GM23338 (cell line): Measurements from ENCODE around the gene MAGI3. TPM values are rescaled to one million over a fixed set of nuclear protein-coding genes. Genes with fewer than 3 reads are reported as not detected.

Experiments
- ATAC-seq: fragments of 200-7000 bp; cut with Tn5 transposase; 3 replicates; pipeline ENCODE4 v1.9.1; 2020
- DNase-seq: peaks from one replicate; pipeline ENCODE4 v3.0.0-alpha.2; 2015; ENCODE audit warnings: low spot score
- H2AFZ ChIP-seq: fragments of 200-600 bp; sonication (generic); 2 replicates; pipeline ENCODE4 v1.8.0; 2016; ENCODE audit warnings: antibody characterized with exemption, mild to moderate bottlenecking, moderate library complexity
- H3F3A ChIP-seq: fragments of 200-600 bp; sonication (generic); replicated peaks from 2 replicates; pipeline ENCODE4 v1.8.0; 2017; ENCODE audit warnings: antibody characterized with exemption, mixed run types, low read depth
- H3K27ac ChIP-seq: fragments of 200-600 bp; sonication (generic); 2 replicates; pipeline ENCODE4 v1.6.1; 2016; ENCODE audit warnings: low read depth
- H3K27me3 ChIP-seq: fragments of 200-600 bp; sonication (generic); 2 replicates; pipeline ENCODE4 v1.8.0; 2016; ENCODE audit warnings: mild to moderate bottlenecking, mixed run types, moderate library complexity; ENCODE audit not compliant: insufficient read depth
- H3K36me3 ChIP-seq: fragments of 200-600 bp; sonication (generic); 2 replicates; pipeline ENCODE4 v1.8.0; 2016; ENCODE audit warnings: mild to moderate bottlenecking; ENCODE audit not compliant: insufficient read depth
- H3K4me1 ChIP-seq: fragments of 200-600 bp; sonication (generic); 2 replicates; pipeline ENCODE4 v1.8.0; 2016; ENCODE audit warnings: mild to moderate bottlenecking, moderate library complexity; ENCODE audit not compliant: insufficient read depth
- H3K4me2 ChIP-seq: fragments of 200-600 bp; sonication (generic); 2 replicates; pipeline ENCODE4 v1.7.1; 2017; ENCODE audit warnings: mixed run types
- H3K4me3 ChIP-seq: fragments of 200-600 bp; sonication (generic); 2 replicates; pipeline ENCODE4 v1.6.1; 2016; ENCODE audit warnings: mixed run types
- H3K79me2 ChIP-seq: fragments of 200-600 bp; sonication (generic); replicated peaks from 2 replicates; pipeline ENCODE4 v1.8.0; 2017; ENCODE audit warnings: mild to moderate bottlenecking; ENCODE audit not compliant: insufficient read depth
- H3K9me2 ChIP-seq: fragments of 200-600 bp; sonication (generic); 2 replicates; pipeline ENCODE4 v1.8.0; 2017; ENCODE audit not compliant: insufficient read depth
- H4K20me1 ChIP-seq: fragments of 200-600 bp; sonication (generic); replicated peaks from 2 replicates; pipeline ENCODE4 v1.8.0; 2017; ENCODE audit warnings: mild to moderate bottlenecking; ENCODE audit not compliant: insufficient read depth
- H3K27ac Mint-ChIP-seq: 2 replicates; pipeline ENCODE4 v1.8.0; 2020; ENCODE audit warnings: inconsistent platforms, mild to moderate bottlenecking, moderate library complexity, mixed read lengths
- H3K27me3 Mint-ChIP-seq: 3 replicates; pipeline ENCODE4 v1.8.0; 2022; ENCODE audit warnings: low read depth, mild to moderate bottlenecking, moderate library complexity, mixed read lengths, inconsistent platforms; ENCODE audit not compliant: insufficient read depth, poor library complexity
- H3K36me3 Mint-ChIP-seq: 3 replicates; pipeline ENCODE4 v1.8.0; 2021; ENCODE audit warnings: low read depth, mild to moderate bottlenecking, inconsistent platforms, moderate library complexity, mixed read lengths
- H3K4me1 Mint-ChIP-seq: 3 replicates; pipeline ENCODE4 v1.8.0; 2020; ENCODE audit warnings: mild to moderate bottlenecking, inconsistent platforms, mixed read lengths
- H3K4me3 Mint-ChIP-seq: 3 replicates; pipeline ENCODE4 v1.8.0; 2021; ENCODE audit warnings: moderate library complexity, mild to moderate bottlenecking, inconsistent platforms, mixed read lengths
- H3K9me3 Mint-ChIP-seq: 3 replicates; pipeline ENCODE4 v1.8.0; 2020; ENCODE audit warnings: moderate library complexity, mild to moderate bottlenecking, inconsistent platforms, mixed read lengths
- CREB1 ChIP-seq: fragments of 250-450 bp; sonication (Bioruptor Pico); IDR thresholded peaks from 2 replicates; pipeline ENCODE4 v1.5.0; 2020; ENCODE audit warnings: low read depth, mild to moderate bottlenecking, moderate library complexity
- CTCF ChIP-seq, 2 experiments: fragments of 200-600 bp in 1 of 2; sonication (generic) in 1 of 2; conservative IDR thresholded peaks; 2 replicates each; pipeline versions ENCODE4 v1.5.1 to v1.6.1; 2016 to 2017; ENCODE audit warnings: antibody characterized with exemption in 2 of 2, low read depth in 2 of 2, mild to moderate bottlenecking in 2 of 2, moderate library complexity in 1 of 2
- ETS1 ChIP-seq: IDR thresholded peaks from 2 replicates; pipeline ENCODE4 v1.6.1; 2016; ENCODE audit warnings: antibody characterized with exemption
- EZH2 ChIP-seq: fragments of 200-600 bp; sonication (generic); IDR thresholded peaks from one replicate; pipeline ENCODE4 v1.8.0; 2017; ENCODE audit warnings: antibody characterized with exemption, mild to moderate bottlenecking, low read depth; ENCODE audit not compliant: unreplicated experiment
- EZH2phosphoT487 ChIP-seq: fragments of 200-600 bp; sonication (generic); IDR thresholded peaks from one replicate; pipeline ENCODE4 v1.8.1; 2018; ENCODE audit warnings: antibody characterized with exemption; ENCODE audit not compliant: unreplicated experiment
- JUNB ChIP-seq: IDR thresholded peaks from one replicate; pipeline ENCODE4 v1.6.1; 2016; ENCODE audit warnings: antibody characterized with exemption; ENCODE audit not compliant: unreplicated experiment
- NANOG ChIP-seq: IDR thresholded peaks from 2 replicates; pipeline ENCODE4 v1.6.1; 2016; ENCODE audit warnings: antibody characterized with exemption, borderline replicate concordance
- POLR2AphosphoS5 ChIP-seq: IDR thresholded peaks from 2 replicates; pipeline ENCODE4 v1.6.1; 2016; ENCODE audit warnings: antibody characterized with exemption, low read depth
- REST ChIP-seq: IDR thresholded peaks from one replicate; pipeline ENCODE4 v1.6.1; 2018; ENCODE audit warnings: antibody characterized with exemption; ENCODE audit not compliant: unreplicated experiment
- STAT1 ChIP-seq: IDR thresholded peaks from one replicate; pipeline ENCODE4 v1.6.1; 2016; ENCODE audit warnings: antibody characterized with exemption; ENCODE audit not compliant: unreplicated experiment
- ZNF114 ChIP-seq: fragments of 250-450 bp; sonication (Bioruptor Pico); IDR thresholded peaks from 2 replicates; pipeline ENCODE4 v1.5.0; 2020; ENCODE audit warnings: mild to moderate bottlenecking, moderate library complexity
- ZNF331 ChIP-seq: fragments of 250-450 bp; sonication (Bioruptor Pico); IDR thresholded peaks from 2 replicates; pipeline ENCODE4 v1.5.0; 2020; ENCODE audit warnings: low read depth, mild to moderate bottlenecking, moderate library complexity
- ZNF462 ChIP-seq: fragments of 250-450 bp; sonication (Bioruptor Pico); IDR thresholded peaks from 2 replicates; pipeline ENCODE4 v1.5.0; 2020; ENCODE audit warnings: mild to moderate bottlenecking, moderate library complexity
- polyA plus RNA-seq: library from polyadenylated mRNA; unstranded; fragments of >200 nt; fragmentation: Nextera tagmentation; extraction: Ambion mirVana; gene quantifications from 2 replicates; pipeline ENCODE4 v1.2.1, GENCODE V29; 2016
- total RNA-seq: library from RNA; depleted of rRNA; stranded (reverse); fragments of >200 nt; shearing (Covaris generic); gene quantifications from 2 replicates; pipeline ENCODE4 v1.2.3, GENCODE V29; 2014

MAGI3 gene
- total and polyA plus RNA-seq, 2 experiments from 2014 or later = 3.9 to 10.0 TPM

- Histone ChIP-seq H3K9me2 (no peaks in the 10 kb centered on the region), H3K79me2 (peaks cover 17% of the 10 kb centered on the region; the same call in 1 of the 2 replicates), H3K4me3 (no peak overlapping the region), H3K4me1 (0 out of 2 replicates have a peak, but pooled peaks cover 5% of the 10 kb centered on the region), H2AFZ (no peak overlapping the region), H4K20me1 (no peaks in the 10 kb centered on the region), H3F3A (no peaks in the 10 kb centered on the region), H3K27me3 (no peaks in the 10 kb centered on the region), H3K4me2 (no peak overlapping the region), H3K27ac (no peak overlapping the region), H3K36me3 (no peaks in the 10 kb centered on the region)
- ATAC-seq (peak; percentile 67), DNase-seq (peak; percentile 27)
- no peaks in the 10 kb centered on the region for H3K27me3 Mint-ChIP-seq
- H3K36me3 Mint-ChIP-seq = no peaks in the 10 kb centered on the region
- H3K9me3 Mint-ChIP-seq = no peaks in the 10 kb centered on the region
- H3K4me3 Mint-ChIP-seq = no peak overlapping the region
- TF ChIP-seq ZNF114 (CRISPR knock-in tag) (no peak), EZH2phosphoT487 (no peak), ETS1 (no peak), ZNF462 (no peak), STAT1 (no peak), ZNF331 (no peak), NANOG (no peak), JUNB (no peak), CTCF (conservative IDR thresholded peaks at IDR 0.05; ENCODE audit: low read depth in 2 of 2) (no peak), POLR2AphosphoS5 (no peak), EZH2 (no peak), REST (no peak), CREB1 (CRISPR knock-in tag) (no peak)
- H3K4me1 Mint-ChIP-seq = peaks cover 17% of the 10 kb centered on the region; the same call in 2 of the 3 replicates
- no peak overlapping the region for H3K27ac Mint-ChIP-seq
Observed at GRCh38 chr1:113403065-113403464, 12.8 kb downstream of the MAGI3 start.
